Upper lobe of left lung (tissue), 6 donors: ENCODE results near the gene PTPRR. TPM values are rescaled to one million over a fixed set of nuclear protein-coding genes. Genes with fewer than 3 reads are reported as not detected.

ENCODE experiments used
- ATAC-seq, 2 donors: fragments of 200-7000 bp; cut with Tn5 transposase; one replicate each; pipeline ENCODE4 v1.9.1; 2022; ENCODE audit warnings: mild to moderate bottlenecking in 2 of 2, moderate library complexity in 2 of 2; ENCODE audit not compliant: low FRiP score in 2 of 2
- DNase-seq, 2 donors: peaks; one replicate each; pipeline ENCODE4 v3.0.0-alpha.2; 2019 to 2020
- H3K27ac ChIP-seq, 4 donors: fragments of 200-600 bp; sonication (generic); one replicate each; pipeline ENCODE4 v1.5.1; 2016 to 2019
- H3K27me3 ChIP-seq, 4 donors: fragments of 200-600 bp; sonication (generic); one replicate each; pipeline ENCODE4 v1.5.1; 2017 to 2019
- H3K36me3 ChIP-seq, 4 donors: fragments of 200-600 bp; sonication (generic); one replicate each; pipeline ENCODE4 v1.5.1; 2016 to 2019
- H3K4me1 ChIP-seq, 4 donors: fragments of 200-600 bp; sonication (generic); one replicate each; pipeline ENCODE4 v1.5.1; 2018 to 2019
- H3K4me3 ChIP-seq, 4 donors: fragments of 200-600 bp; sonication (generic); one replicate each; pipeline ENCODE4 v1.5.1; 2017 to 2019; ENCODE audit warnings: mild to moderate bottlenecking in 2 of 4, moderate library complexity in 1 of 4
- H3K9me3 ChIP-seq, 4 donors: fragments of 200-600 bp; sonication (generic); one replicate each; pipeline ENCODE4 v1.5.1; 2018 to 2019
- EP300 ChIP-seq, 4 donors: sonication (generic); formaldehyde crosslinking; IDR thresholded peaks; one replicate each; pipeline ENCODE4 v1.5.1; 2017; ENCODE audit warnings: antibody characterized with exemption in 4 of 4, control low read depth in 2 of 4
- POLR2A ChIP-seq, 4 donors: fragments of 450-650 bp; IDR thresholded peaks; one replicate each; pipeline ENCODE4 v1.5.1; 2016 to 2017; ENCODE audit warnings: antibody characterized with exemption in 4 of 4, mild to moderate bottlenecking in 2 of 4
- POLR2AphosphoS5 ChIP-seq, 2 donors: sonication (generic); formaldehyde crosslinking; IDR thresholded peaks; one replicate each; pipeline ENCODE4 v1.5.1; 2017; ENCODE audit warnings: antibody characterized with exemption in 2 of 2
- WGBS, 2 donors: methylation state at CpG; one replicate each; pipeline ENCODE4 v1.1.5; 2017 to 2018; 5-methylcytosine and 5-hydroxymethylcytosine counted together
- total RNA-seq, 6 donors: library from RNA; depleted of rRNA in 4 of 6; stranded (reverse); fragments of >200 nt in 4 of 6; gene quantifications; one replicate each; pipeline versions ENCODE4 v1.1.0 to v1.2.1, GENCODE V29; 2016 to 2021
- TF ChIP-seq, protein P1 (sequence below), 6 experiments: fragments of 450-650 bp in 4 of 6; fragments of 200-600 bp in 2 of 6; sonication (generic) in 2 of 6; IDR thresholded peaks; one replicate each; pipeline ENCODE4 v1.5.1; 2016 to 2019; ENCODE audit warnings: antibody characterized with exemption in 6 of 6
- donor health status: DM: no; HTN: no; CAD: no; lungs with moderate emphysema.
- donor health status: DM: no; HTN: yes; CAD: no; lungs with severe emphysema.

PTPRR gene
- total RNA-seq, 6 donors from 2014 or later: 0.30 to 2.7 (median 0.79) TPM; not detected in 1

DNA sequence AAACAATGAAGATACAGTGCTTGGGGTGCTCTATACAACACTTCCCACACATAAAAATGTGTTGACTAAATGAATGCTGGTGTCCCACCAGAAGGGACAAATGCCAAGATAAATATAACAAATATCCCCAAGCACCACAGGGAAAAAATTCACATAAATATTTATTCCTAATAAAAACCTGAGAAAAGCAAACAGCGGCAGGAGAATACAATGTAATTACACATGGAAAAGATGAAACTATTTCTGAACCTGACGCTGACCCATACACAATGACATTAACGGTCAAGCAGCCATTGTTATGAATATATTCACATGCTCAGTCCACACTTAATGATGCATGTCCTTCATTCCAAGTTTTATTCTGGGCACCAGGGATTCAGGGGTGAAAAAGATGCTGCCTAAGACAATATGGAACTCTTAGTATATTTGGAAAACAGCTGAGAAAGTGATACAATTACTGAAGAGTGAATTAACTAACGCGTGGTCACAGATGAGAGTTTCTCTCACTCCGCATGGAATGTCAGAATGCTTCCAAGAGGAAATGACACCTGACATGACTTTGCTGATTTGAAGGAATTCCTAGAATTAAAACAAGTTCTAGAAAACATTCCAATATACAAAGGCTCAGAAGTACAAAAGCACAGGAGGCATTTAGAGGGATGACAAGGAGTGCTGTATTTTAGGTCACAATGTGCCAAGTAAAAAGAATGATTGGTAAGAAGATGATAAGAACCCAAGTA is 27.9 kb upstream of the PTPRR start:
- Histone ChIP-seq H3K27me3 (no peaks in the 10 kb centered on the region), H3K27ac (no peak overlapping the region), H3K36me3 (no peaks in the 10 kb centered on the region), H3K9me3 (no peaks in the 10 kb centered on the region), H3K4me3 (no peak overlapping the region), H3K4me1 (no peaks in the 10 kb centered on the region)
- ATAC-seq (no peak), DNase-seq (no peak)
- TF ChIP-seq EP300 (IDR thresholded peaks at IDR 0.05) (no peak), POLR2AphosphoS5 (IDR thresholded peaks at IDR 0.05) (no peak), POLR2A (IDR thresholded peaks at IDR 0.05) (no peak)
- TF ChIP-seq, protein P1, sequence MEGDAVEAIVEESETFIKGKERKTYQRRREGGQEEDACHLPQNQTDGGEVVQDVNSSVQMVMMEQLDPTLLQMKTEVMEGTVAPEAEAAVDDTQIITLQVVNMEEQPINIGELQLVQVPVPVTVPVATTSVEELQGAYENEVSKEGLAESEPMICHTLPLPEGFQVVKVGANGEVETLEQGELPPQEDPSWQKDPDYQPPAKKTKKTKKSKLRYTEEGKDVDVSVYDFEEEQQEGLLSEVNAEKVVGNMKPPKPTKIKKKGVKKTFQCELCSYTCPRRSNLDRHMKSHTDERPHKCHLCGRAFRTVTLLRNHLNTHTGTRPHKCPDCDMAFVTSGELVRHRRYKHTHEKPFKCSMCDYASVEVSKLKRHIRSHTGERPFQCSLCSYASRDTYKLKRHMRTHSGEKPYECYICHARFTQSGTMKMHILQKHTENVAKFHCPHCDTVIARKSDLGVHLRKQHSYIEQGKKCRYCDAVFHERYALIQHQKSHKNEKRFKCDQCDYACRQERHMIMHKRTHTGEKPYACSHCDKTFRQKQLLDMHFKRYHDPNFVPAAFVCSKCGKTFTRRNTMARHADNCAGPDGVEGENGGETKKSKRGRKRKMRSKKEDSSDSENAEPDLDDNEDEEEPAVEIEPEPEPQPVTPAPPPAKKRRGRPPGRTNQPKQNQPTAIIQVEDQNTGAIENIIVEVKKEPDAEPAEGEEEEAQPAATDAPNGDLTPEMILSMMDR (IDR thresholded peaks at IDR 0.05): no peak
- 59 to 66% methylated on average over 6 of the region's 6 CpGs for WGBS, 2 donors

DNA sequence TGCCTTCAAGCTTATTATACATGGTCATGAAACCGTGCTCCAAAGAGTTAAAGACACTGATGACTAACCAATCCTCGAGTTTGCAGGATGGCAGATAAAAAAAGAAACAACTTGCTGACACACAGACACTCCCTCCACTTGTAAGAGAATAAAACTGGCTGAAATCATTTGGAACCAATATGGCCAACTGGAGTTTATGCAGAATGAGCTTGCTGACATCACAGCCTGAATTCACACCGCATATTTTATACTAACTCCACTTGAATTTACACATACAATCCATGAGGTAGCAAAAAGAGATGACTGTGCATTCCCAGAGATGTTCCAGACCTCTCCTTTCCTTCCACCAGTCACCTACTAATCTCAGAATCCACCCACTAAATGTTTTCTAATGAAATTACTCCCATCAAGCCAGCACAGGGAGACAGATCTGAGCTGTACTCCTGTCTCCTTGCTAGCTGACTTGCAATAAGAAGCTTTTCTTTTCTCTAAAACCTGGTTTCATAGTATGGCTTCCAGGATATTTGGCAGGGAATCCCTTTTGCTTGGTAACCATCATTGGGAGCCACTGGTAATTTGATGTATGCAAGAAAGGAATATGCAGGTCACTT is 15.8 kb upstream of the PTPRR start:
- H3K4me3 ChIP-seq: no peak overlapping the region
- 50 to 51% methylated on average over 3 of the region's 3 CpGs for WGBS, 2 donors

DNA sequence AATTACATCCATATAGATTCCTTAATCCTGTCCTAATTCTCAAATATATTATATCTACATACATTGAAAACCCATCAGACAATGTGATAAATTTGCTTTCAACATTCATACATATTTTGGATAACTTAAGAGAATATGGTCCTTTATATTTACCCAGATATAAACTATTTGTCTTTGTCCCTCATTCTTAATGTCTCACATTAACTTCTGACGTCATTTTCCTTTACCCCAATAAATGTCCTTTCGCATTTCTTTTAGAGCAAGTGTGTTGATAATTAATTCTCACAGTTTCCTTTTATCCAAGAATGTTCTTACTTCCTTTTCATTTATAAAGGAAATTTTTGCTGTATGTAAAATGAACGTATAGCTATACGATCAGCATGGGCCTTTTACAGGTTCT is 12.6 kb upstream of the PTPRR start:
- Histone ChIP-seq H3K4me3 (no peak overlapping the region), H3K4me1 (no peaks in the 10 kb centered on the region), H3K36me3 (no peaks in the 10 kb centered on the region), H3K27me3 (no peaks in the 10 kb centered on the region), H3K27ac (no peak overlapping the region), H3K9me3 (no peaks in the 10 kb centered on the region)
- WGBS, 2 donors: 66 to 77% methylated on average over 4 of the region's 4 CpGs
- TF ChIP-seq POLR2A (IDR thresholded peaks at IDR 0.05) (no peak), POLR2AphosphoS5 (IDR thresholded peaks at IDR 0.05) (no peak), EP300 (IDR thresholded peaks at IDR 0.05) (no peak)
- TF ChIP-seq, protein P1 (IDR thresholded peaks at IDR 0.05): no peak
- ATAC-seq (no peak), DNase-seq (no peak)

More for the DNA sequence above, 15.8 kb upstream of the PTPRR start:
- no peaks in the 10 kb centered on the region for H3K9me3 ChIP-seq
- no peak for ATAC-seq
- H3K4me1 ChIP-seq: no peaks in the 10 kb centered on the region
- H3K27me3 ChIP-seq: no peaks in the 10 kb centered on the region
- H3K36me3 ChIP-seq: no peaks in the 10 kb centered on the region
- no peak overlapping the region for H3K27ac ChIP-seq
- TF ChIP-seq EP300 (IDR thresholded peaks at IDR 0.05): no peak
- TF ChIP-seq, protein P1 (IDR thresholded peaks at IDR 0.05): no peak
- TF ChIP-seq POLR2A (IDR thresholded peaks at IDR 0.05): no peak
- no peak for TF ChIP-seq POLR2AphosphoS5 (IDR thresholded peaks at IDR 0.05)
- no peak for DNase-seq

DNA sequence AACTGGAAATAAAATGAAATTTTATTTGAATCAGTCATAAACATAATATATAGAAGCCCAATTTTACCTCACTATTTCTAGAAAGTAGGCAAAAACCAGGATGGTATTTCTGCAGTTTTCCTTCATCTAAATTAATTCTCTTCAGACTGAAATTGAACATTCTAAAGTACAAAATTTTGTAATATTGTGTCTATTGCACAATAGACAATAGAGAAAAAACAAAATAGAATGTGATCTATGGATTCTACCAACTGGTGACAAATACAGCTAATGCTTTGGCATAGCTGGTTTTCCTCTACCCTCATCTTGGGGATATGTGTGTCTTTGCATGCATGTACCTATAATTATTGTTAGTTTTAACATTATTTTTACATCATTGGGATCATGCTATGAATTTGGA is 8.5 kb upstream of the PTPRR start:
- H3K4me3 ChIP-seq: no peak overlapping the region
- TF ChIP-seq, protein P1 (IDR thresholded peaks at IDR 0.05): no peak
- TF ChIP-seq EP300 (IDR thresholded peaks at IDR 0.05) (no peak), POLR2A (IDR thresholded peaks at IDR 0.05) (no peak), POLR2AphosphoS5 (IDR thresholded peaks at IDR 0.05) (no peak)
- H3K9me3 ChIP-seq: no peaks in the 10 kb centered on the region
- no peak for DNase-seq
- no peak for ATAC-seq
- H3K27me3 ChIP-seq: no peaks in the 10 kb centered on the region
- H3K27ac ChIP-seq: no peak overlapping the region
- no peaks in the 10 kb centered on the region for H3K36me3 ChIP-seq
- no peaks in the 10 kb centered on the region for H3K4me1 ChIP-seq
